GM12892 (cell line): ENCODE results near the gene SNAP91.

Experiments used
- POLR2A ChIP-seq: IDR thresholded peaks from 2 replicates; pipeline ENCODE4 v1.6.1; 2011; ENCODE audit warnings: low read depth, low read length, control low read depth
- POLR2AphosphoS5 ChIP-seq: IDR thresholded peaks from 2 replicates; pipeline ENCODE4 v1.6.1; 2011; ENCODE audit warnings: low read depth, low read length, control low read depth

GRCh38 chr6:83514866-83515466 lies 193.9 kb downstream of the SNAP91 start:
- TF ChIP-seq POLR2A, result no peak
- no peak for TF ChIP-seq POLR2AphosphoS5
